GM21360 (cell line): ENCODE results near the gene NLRP2B.
"Not testable (repeated sequence)": the region's sequence is repeated elsewhere in the genome, so short reads cannot be mapped to it uniquely, and the experiment has no call there.

Source experiments
- ATAC-seq: cut with Tn5 transposase; IDR thresholded peaks from one replicate; pipeline ENCODE4 v1.9.1; 2021; ENCODE audit warnings: mild to moderate bottlenecking, moderate library complexity; ENCODE audit not compliant: unreplicated experiment

The NLRP2B gene

DNA sequence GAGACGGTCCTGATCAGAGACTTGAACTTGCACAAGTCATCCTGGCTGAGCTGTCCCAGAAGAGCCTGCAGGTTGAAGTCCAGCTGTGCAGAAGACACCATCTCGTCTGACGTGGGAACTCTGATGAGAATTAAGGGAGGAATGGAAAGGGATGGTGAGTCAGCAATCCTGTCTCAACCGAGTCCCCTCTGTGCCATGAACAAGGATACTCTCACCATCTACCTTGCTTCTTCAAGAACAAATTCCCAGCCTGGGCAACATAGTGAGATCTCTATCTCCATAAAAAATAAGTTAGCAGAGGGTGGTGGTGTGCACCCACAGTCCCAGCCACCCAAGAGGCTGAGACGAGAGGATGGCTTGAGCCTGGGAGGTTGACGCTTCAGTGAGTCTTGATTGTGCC, at the start of gene NLRP2B:
TSS of gene NLRP2B (minus strand) at position 101 of the 400 bp plus-strand sequence.
- ATAC-seq: no peak

DNA sequence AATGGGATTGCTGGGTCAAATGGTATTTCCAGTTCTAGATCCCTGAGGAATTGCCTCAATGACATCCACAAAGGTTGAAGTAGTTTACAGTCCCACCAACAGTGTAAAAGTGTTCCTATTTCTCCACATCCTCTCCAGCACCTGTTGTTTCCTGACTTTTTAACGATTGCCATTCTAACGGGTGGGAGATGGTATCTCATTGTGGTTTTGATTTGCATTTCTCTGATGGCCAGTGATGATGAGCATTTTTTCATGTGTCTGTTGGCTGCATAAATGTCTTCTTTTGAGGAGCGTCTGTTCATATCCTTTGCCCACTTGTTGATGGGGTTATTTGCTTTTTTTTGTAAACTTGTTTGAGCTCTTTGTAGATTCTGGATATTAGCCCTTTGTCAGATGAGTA, 45.9 kb upstream of the NLRP2B start:
- not testable (repeated sequence) for ATAC-seq

DNA sequence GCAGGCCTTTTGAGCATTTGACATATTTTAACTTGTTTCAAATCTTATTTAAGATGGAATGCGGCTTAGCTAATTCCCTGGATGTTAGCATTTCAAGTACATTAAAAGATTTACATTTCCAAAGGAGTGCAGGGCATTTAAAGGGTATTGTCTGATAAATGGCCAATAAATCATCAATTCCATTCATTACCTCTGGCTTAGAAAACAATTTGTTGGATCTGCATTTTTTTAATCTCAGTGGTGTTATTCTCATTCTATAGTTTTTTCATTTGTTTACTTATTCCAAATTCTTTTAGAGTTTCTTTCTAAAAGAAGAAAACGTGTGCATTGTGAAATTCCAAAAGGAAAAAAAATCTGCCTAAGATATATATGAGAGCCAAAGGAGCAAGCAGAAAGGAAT, 1.3 kb upstream of the NLRP2B start:
- ATAC-seq: no peak

DNA sequence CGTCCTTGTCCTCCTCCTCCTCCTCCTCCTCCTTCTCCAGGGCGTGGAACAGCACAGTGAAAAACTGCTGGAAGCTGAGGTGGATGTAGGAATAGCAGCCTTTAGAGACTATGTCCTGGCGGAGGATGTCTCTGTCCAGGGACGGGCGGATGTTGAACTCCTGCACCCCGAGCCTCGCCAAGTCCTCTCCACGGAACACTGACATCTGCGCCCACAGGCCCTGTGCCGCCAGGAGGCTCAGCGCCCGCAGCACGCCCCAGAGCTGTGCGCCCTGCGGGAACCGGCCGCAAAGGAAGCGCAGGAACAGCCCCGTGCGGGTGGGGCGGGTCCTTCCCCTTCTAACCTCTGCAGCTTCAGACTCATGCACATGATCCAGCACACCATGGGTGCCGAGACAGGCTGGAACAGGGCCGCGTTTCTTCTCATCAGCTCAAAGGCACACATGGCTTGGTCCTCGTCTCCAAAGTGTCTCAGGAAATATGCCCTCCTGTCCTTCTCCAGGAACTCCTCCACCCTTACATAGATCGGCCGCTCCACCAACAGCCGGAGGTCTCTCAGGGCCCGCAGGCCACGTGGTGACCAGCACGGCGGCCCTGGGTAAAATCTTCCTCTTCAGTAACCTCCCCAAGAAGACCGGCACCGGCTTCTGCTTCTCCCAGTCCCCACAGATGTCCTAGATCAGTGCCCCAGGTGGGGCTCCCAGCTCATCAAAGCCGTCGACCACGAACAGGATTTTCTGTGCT, 1.2 kb downstream of the NLRP2B start:
- no peak for ATAC-seq

DNA sequence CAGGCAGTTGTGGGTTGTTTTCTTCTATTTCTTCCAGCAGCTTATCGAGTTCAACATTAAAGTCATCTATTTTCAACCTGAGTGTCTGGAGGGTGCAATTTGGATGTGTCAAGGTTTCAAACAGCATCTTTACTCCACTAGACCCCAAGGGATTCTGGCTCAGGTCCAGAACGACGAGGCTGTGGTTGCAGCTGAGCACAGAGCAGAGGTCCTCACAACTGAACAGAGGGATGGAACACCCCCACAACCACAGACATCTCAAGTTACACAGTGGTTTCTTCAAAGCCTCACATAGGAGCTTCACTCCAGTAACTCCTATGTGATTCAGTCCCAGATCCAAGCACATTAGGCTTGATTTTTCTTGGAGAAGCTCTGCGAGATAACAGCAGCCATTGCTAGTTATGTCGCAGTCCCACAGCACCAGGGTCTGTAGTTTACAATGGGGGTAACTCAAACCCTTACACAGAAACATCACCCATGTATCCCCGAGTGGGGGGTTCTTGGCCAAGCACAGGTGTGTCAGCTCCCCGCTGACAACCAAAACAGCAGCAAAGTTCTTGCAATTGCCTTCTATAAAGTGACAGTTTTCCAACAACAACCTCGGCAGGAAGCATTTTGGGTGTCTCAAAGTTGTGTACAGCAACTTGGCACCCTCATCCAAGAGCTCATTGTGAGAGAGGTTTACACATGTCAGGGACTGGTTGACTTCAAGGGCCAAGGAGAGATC, 2.8 kb downstream of the NLRP2B start:
- ATAC-seq: no peak

DNA sequence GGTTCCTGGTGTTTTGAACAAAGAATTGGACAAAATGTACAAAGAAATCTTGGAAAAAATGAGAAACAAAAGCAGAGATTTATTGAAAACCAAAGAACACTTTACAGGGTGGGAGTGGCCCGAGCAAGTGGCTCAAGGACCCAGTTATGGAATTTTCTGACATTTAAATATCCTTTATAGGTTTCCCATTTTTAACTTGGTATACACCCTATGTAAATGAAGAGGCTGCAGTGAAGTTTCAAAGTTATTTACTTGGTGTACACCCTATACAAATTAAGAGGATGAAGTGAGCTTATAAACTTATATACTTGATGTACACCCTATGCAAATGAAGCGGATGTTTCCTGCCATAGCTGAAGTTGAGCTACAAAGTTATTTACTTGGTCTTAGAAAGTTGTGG, 4.7 kb downstream of the NLRP2B start:
- ATAC-seq: no peak

DNA sequence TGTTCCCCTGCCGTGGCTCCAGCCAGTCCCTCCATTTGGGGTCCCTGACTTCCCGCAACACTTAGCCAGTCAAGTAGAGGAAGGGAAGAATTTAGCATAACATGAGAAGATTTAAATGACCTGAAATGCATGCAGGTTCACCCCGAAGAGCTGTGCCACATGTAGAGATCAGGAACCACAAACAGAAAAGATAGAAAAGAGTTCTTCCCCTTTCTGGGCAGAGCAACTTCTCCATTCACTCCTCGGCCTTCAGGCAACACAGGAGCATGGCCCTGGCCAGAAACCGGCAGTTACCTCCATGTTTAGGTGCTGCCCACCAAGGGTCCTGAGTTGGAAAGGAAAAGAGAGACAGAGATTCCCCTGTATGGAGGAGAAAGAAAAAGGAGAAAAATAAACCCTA, 5.2 kb downstream of the NLRP2B start:
- no peak for ATAC-seq

DNA sequence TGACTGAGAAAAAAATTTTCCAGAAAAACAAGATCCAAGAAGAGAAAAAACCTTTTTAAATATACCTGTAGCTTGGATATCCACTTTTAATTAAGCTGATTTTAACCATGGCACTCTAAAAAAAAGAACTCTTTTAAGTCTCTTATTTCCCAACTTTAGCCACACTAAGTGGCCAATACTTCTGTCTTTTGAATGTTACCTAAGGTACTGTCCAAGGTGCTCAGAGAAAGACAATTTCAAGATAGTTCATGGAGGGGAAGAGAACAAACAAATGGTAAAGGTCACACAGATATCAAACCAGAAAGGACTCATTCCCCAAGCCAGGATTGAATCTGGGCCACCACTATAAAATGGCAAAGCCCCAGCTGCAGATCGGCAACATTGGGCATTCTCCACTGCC, 10.1 kb downstream of the NLRP2B start:
- no peak for ATAC-seq

DNA sequence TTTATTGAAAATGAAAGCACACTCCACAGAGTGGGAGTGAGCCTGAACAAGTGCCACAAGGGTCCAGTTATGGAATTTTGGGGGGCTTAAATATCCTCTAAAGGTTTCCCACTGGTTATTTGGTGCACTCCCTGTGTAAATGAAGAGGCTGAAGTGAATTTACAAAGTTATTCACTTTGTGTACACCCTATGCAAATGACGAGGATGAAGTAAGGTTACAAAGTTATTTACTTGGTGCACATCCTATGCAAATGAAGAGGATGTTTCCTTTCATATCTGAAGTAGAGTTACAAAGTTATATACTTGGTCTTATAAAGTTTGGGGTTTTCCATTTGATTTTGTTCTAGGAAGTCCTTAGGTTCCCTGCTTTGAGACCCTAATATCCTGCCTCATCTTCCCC, 13.1 kb downstream of the NLRP2B start:
- ATAC-seq: no peak

DNA sequence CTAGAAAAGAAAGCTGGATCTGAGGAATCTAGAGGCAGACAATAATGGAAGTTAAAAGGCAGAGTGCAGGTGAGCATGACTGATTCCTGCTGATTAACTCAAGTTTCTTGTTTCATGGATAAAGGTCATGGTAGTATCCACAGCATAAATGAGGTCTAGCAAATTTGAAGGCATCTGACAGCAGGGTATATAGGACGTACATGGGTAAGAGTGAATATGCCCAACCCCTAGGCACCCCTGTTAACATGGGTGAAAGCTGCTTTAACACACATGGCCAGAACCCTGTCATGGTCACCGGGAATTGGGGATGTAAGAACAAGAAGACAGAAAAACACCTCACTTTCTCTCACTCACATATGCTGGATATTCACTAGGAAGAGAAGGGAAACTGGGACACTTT, 25.0 kb downstream of the NLRP2B start:
- no peak for ATAC-seq

DNA sequence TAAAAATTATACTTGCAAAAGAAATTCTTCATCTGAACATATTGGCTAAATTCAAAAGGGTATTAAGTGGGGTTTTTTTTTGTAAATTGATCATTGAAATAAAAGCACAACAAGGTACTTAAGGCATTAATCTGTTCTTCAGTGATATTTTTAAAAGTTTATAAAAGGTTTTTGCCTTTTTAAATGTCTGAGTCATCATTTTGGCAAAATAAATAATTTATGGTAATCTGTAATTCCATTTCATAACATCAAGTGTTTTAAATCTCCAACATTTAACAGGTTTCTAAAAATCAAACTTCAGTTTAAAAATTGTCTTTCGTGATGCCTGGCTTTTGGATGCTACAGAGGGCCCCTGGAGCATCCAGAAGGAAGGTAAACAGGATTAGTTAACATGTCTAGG, 27.4 kb downstream of the NLRP2B start:
- ATAC-seq: no peak

DNA sequence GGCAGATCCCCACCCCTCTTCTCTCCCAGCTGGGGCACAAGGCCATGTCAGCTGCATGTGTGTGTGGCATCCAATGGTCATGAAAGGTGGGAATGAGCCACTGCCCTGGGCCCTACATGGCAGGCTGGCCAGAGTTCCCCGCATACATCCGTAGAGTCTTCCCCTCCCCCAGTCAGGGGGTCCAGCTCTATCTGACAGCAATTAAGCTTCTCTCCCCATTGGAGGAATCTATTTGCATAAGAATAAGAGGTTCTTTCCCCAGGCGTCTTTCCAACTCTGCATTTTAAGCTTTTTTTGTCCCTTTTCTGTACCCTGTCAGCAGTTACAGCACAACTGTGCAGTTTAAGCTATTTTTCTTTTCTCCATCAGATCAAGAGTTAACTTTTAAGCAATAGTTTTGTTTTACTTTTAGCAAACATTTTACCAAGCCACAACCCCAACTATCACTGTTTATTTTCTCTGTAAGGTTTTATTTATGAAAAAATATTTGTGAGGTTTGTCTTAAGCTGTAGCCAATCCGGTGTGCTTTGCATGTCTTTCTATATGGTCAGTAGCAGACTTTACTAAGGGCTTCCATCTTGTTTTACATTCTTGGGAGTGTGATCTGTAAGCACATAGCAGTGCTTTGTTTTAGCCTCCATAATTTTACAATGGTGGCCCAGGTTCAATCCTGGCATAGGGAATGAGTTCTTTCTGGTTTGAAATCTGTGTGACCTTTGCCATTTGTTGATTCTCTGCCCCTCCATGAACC, 28.7 kb downstream of the NLRP2B start:
- ATAC-seq: no peak

DNA sequence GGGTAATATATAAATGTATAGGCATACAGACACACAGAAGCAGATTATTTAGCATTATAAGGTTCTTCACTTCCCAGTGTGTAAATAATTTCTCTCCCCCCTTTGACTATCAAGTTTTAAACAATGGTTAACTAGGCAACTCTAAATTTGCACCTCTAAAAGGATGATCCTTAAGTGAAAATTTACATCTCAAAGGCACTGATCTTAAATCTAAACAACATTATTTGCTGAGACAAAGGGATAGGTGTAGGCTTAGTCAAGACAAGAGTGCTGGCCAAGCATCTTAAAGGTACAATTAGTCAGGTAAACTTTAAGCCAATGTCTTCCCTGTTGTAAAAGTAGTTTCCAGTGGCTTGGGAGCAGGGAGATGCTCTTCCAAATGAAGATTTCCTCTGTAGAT, 33.0 kb downstream of the NLRP2B start:
- no peak for ATAC-seq

DNA sequence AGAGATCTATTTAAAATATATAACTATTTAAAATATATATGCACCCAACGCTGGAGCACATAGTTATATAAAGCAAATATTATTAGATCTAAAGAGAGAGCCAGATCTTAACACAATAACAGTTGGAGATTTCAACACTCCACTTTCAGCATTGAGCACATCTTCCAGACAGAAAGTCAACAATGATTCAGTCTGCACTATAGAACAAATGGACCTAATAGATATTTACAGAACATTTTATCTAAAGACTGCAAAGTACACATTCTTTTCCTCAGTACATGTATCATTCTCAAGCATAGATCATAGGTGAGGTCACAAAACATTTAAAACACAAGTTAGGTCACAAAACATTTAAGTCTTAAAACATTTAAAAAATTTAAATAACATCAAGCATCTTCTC, 36.4 kb downstream of the NLRP2B start:
- no peak for ATAC-seq

DNA sequence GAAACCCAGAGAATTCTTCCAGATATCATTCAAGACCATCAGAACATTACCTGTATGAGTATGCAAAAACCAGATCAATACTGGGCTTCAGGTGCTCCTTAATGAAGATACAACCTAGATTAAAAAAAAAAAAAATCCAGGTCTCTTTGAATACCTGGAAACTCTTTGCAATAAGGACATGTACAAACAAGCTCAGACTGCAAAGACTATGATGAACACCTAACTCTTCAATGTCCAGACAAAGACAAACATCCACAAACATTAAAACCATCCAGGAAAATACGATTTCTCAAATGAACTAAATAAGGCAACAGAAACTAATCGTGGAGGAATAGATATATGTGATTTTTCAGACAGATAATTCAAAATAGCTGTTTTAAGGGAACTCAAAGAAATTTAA, 38.7 kb downstream of the NLRP2B start:
- ATAC-seq: no peak

DNA sequence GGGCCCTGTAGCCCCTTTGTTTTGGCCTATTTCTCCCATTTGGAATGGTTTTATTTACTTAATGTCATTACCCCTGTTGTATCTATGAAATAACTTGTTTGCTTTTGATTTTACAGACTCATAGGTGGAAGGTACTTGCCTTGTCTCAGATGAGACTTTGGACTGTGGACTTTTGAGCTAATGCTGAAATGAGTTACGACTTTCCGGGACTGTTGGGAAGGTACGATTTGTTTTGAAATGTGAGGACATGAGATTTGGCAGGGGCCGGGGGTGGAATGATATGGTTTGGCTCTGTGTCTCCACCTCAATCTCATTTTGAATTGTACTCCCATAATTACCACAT, 39.4 kb downstream of the NLRP2B start:
- ATAC-seq: no peak

DNA sequence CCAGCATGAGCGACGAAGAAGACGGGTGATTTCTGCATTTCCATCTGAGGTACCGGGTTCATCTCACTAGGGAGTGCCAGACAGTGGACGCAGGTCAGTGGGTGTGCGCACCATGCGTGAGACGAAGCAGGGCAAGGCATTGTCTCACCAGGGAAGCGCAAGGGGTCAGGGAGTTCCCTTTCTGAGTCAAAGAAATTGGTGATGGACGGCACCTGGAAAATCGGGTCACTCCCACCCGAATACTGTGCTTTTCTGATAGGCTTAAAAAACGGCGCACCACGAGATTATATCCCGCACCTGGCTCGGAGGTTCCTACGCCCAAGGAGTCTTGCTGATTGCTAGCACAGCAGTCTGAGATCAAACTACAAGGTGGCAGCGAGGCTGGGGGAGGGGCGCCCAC, 50.6 kb downstream of the NLRP2B start:
- not testable (repeated sequence) for ATAC-seq
